ENCODE data around the gene DLEC1. TPM values are rescaled to one million over a fixed set of nuclear protein-coding genes. Genes with fewer than 3 reads are reported as not detected.

DLEC1 gene
- polyA plus RNA-seq, 2 of the 4 experiments (the other 2 are of a cell fraction), result 0.10 TPM; not detected in 1

- ChIA-PET POLR2A (interaction anchor here (1.0 kb wide), 1 partner anchor 108 kb away, joined by 5 read pairs; the partner anchor contains the start of gene ACAA1), CTCF (interaction anchor here (1.0 to 1.2 kb wide), 2 partner anchors 11 to 269 kb away, joined by 3 to 4 read pairs; no protein-coding TSS in a partner anchor)
- Histone ChIP-seq H3K4me1 (peaks cover 33% of the 10 kb centered on the region), H3K9me3 (no peaks in the 10 kb centered on the region), H3K4me3 (peak within 1 kb of the TSS; percentile 43), H3K4me2 (peak within 1 kb of the TSS; percentile 80), H3K27ac (peak within 1 kb of the TSS; percentile 68 to 88)
- ATAC-seq (peak in 1 of 2 experiments; percentile 12; a peak in 3 of 6 replicates), FAIRE-seq (no peak), DNase-seq (ENCODE audit: low read depth in 1 of 2, low spot score in 1 of 2) (peak; percentile 28 to 36)
- WGBS (ENCODE audit: missing lambda C conversion rate), result 53% methylated on average over 30 of the region's 75 CpGs
- TF ChIP-seq RNF2 (IDR thresholded peaks at IDR 0.05; ENCODE audit: borderline replicate concordance, low read depth), result no peak
Measured at GRCh38 chr3:38029400-38030125, 9.4 kb upstream of the DLEC1 start, which contains the start of gene PLCD1. TSS of gene PLCD1 (minus strand) at chr3:38029642. CDS start at chr3:38029539, 103 bp downstream.

GRCh38 chr3:38030126-38031021 is 8.6 kb upstream of the DLEC1 start:
- DNase-seq (ENCODE audit: low read depth in 1 of 2, low spot score in 1 of 2) (no peak), ATAC-seq (peak; percentile 28 to 30; a peak in 5 of 6 replicates), FAIRE-seq (no peak)
- POLR2A ChIA-PET, result interaction anchor here (1.0 kb wide), 1 partner anchor 107 kb away, joined by 5 read pairs; the partner anchor contains the start of gene ACAA1
- peak overlapping the region; percentile 43 for H3K4me3 ChIP-seq
- H3K9me3 ChIP-seq, result no peaks in the 10 kb centered on the region
- 76% methylated on average over 7 of the region's 8 CpGs for WGBS (ENCODE audit: missing lambda C conversion rate)
- CTCF ChIA-PET, result interaction anchor here (1.0 kb wide), 1 partner anchor 268 kb away, joined by 4 read pairs; no protein-coding TSS in a partner anchor
- no peak for TF ChIP-seq BCL3 (IDR thresholded peaks at IDR 0.05)
- TF ChIP-seq POLR2A (IDR thresholded peaks at IDR 0.05; ENCODE audit: low read length), result 0 out of 2 replicates have a peak, but pooled peaks have one; percentile 4
- H3K4me1 ChIP-seq, result peaks cover 32% of the 10 kb centered on the region
- peak overlapping the region; percentile 80 for H3K4me2 ChIP-seq
- peak overlapping the region; percentile 68 to 88 for H3K27ac ChIP-seq

GRCh38 chr3:38031022-38031994 is 7.7 kb upstream of the DLEC1 start:
- Histone ChIP-seq H3K27ac (peak overlapping the region; percentile 68 to 88), H3K4me1 (peaks cover 24% of the 10 kb centered on the region), H3K9me3 (no peaks in the 10 kb centered on the region), H3K4me2 (peak overlapping the region; percentile 80), H3K4me3 (no peak overlapping the region)
- DNase-seq (ENCODE audit: low read depth in 1 of 2, low spot score in 1 of 2), result peak; percentile 66 to 78
- ATAC-seq, result peak; percentile 86 to 89
- WGBS (ENCODE audit: missing lambda C conversion rate), result 24% methylated on average over 8 of the region's 9 CpGs
- FAIRE-seq, result no peak
- TF ChIP-seq MAX (IDR thresholded peaks at IDR 0.05) (peak; percentile 47; the same call in 1 of the 2 replicates), ZC3H11A (IDR thresholded peaks at IDR 0.05) (no peak), USF2 (IDR thresholded peaks at IDR 0.05) (no peak), NFE2L2 (conservative IDR thresholded peaks at IDR 0.05; ENCODE audit: low read length) (no peak), FOSL2 (IDR thresholded peaks at IDR 0.05) (no peak), FOSL2 (CRISPR knock-in tag; IDR thresholded peaks at IDR 0.05) (peak; percentile 44), POLR2A (IDR thresholded peaks at IDR 0.05; ENCODE audit: low read length) (0 out of 2 replicates have a peak, but pooled peaks have one; percentile 17), JUN (IDR thresholded peaks at IDR 0.05) (0 out of 5 replicates have a peak, but pooled peaks of 1 of the 2 experiments have one; percentile 9), MYC (IDR thresholded peaks at IDR 0.05; ENCODE audit: borderline replicate concordance, low read length) (peak; percentile 31; the same call in 1 of the 2 replicates), TP53 (CRISPR knock-in tag; IDR thresholded peaks at IDR 0.05) (no peak), JUNB (IDR thresholded peaks at IDR 0.05) (no peak), HES2 (IDR thresholded peaks at IDR 0.05) (no peak), TFCP2L1 (CRISPR knock-in tag; IDR thresholded peaks at IDR 0.05) (no peak)
- ChIA-PET POLR2A (no interaction called here), CTCF (interaction anchor here (0.9 to 1.9 kb wide), 2 partner anchors 28 to 64 kb away, joined by 3 to 7 read pairs; no protein-coding TSS in a partner anchor)

Measured in A549 (cell line).